ENCODE data around the gene PUS3. TPM values are rescaled to one million over a fixed set of nuclear protein-coding genes. Genes with fewer than 3 reads are reported as not detected.

The PUS3 gene
- total RNA-seq, 1 experiment from 2014 or later = 22.4 TPM

- no peak for DNase-seq
- Mint-ChIP-seq H3K4me1 (ENCODE audit: low read depth, unreplicated experiment) (peaks cover 15% of the 10 kb centered on the region), H3K27me3 (ENCODE audit: insufficient read depth, unreplicated experiment) (peaks cover 5% of the 10 kb centered on the region), H3K4me3 (ENCODE audit: unreplicated experiment) (peak overlapping the region; percentile 99), H3K27ac (ENCODE audit: unreplicated experiment) (peak overlapping the region; percentile 94), H3K9me3 (ENCODE audit: unreplicated experiment) (peaks cover 7% of the 10 kb centered on the region), H3K36me3 (ENCODE audit: insufficient read depth, unreplicated experiment) (peaks cover 17% of the 10 kb centered on the region)
- H3K4me3 ChIP-seq (ENCODE audit: low read depth, low read length) = peak overlapping the region; percentile 56
- TF ChIP-seq, protein P1, sequence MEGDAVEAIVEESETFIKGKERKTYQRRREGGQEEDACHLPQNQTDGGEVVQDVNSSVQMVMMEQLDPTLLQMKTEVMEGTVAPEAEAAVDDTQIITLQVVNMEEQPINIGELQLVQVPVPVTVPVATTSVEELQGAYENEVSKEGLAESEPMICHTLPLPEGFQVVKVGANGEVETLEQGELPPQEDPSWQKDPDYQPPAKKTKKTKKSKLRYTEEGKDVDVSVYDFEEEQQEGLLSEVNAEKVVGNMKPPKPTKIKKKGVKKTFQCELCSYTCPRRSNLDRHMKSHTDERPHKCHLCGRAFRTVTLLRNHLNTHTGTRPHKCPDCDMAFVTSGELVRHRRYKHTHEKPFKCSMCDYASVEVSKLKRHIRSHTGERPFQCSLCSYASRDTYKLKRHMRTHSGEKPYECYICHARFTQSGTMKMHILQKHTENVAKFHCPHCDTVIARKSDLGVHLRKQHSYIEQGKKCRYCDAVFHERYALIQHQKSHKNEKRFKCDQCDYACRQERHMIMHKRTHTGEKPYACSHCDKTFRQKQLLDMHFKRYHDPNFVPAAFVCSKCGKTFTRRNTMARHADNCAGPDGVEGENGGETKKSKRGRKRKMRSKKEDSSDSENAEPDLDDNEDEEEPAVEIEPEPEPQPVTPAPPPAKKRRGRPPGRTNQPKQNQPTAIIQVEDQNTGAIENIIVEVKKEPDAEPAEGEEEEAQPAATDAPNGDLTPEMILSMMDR (IDR thresholded peaks at IDR 0.05; ENCODE audit: insufficient read depth in 1 of 2, low read depth in 1 of 2, low read length in 1 of 2, severe bottlenecking in 1 of 2, unreplicated experiment in 1 of 2) = no peak
- CTCF ChIA-PET = interaction anchor here (0.5 to 1.1 kb wide), 4 partner anchors 10 to 1591 kb away, joined by 3 to 6 read pairs (median 4); partner anchors contain the start of gene HYLS1
- POLR2A ChIA-PET = interaction anchor here (0.9 to 1.3 kb wide), 3 partner anchors 15 to 310 kb away, joined by 5 to 8 read pairs (median 6); partner anchors contain the start of genes FAM118B, HYLS1 and RPUSD4
- TSS peak; percentile 76 for BruUV-seq (replicated peaks)
- peaks cover 5% of the 10 kb centered on the region; the same call in 1 of the 2 replicates for H3K4me1 ChIP-seq
- H3K9me3 ChIP-seq = 0 out of 2 replicates have a peak, but pooled peaks cover 2% of the 10 kb centered on the region
- intact Hi-C loops (cut with micrococcal nuclease; ENCODE audit: unreplicated experiment) = no loop called here
- no peaks in the 10 kb centered on the region for H3K27me3 ChIP-seq (replicated peaks; ENCODE audit: control insufficient read depth, insufficient read depth, low read length)
- no peaks in the 10 kb centered on the region for H3K36me3 ChIP-seq (ENCODE audit: control insufficient read depth, insufficient read depth, low read length)
These were observed 604 bp downstream of the PUS3 start for GRCh38 chr11:125902277-125902926.

- Histone ChIP-seq H3K27me3 (replicated peaks; ENCODE audit: control insufficient read depth, insufficient read depth, low read length) (no peaks in the 10 kb centered on the region), H3K4me1 (peaks cover 5% of the 10 kb centered on the region; the same call in 1 of the 2 replicates), H3K9me3 (0 out of 2 replicates have a peak, but pooled peaks cover 2% of the 10 kb centered on the region), H3K36me3 (ENCODE audit: control insufficient read depth, insufficient read depth, low read length) (no peaks in the 10 kb centered on the region), H3K4me3 (ENCODE audit: low read depth, low read length) (peak overlapping the region; percentile 56)
- peak overlapping the region; percentile 99 for H3K4me3 Mint-ChIP-seq (ENCODE audit: unreplicated experiment)
- ChIA-PET POLR2A (no interaction called here), CTCF (no interaction called here)
- H3K27me3 Mint-ChIP-seq (ENCODE audit: insufficient read depth, unreplicated experiment) = peaks cover 5% of the 10 kb centered on the region
- peaks cover 7% of the 10 kb centered on the region for H3K9me3 Mint-ChIP-seq (ENCODE audit: unreplicated experiment)
- TF ChIP-seq, protein P1 (IDR thresholded peaks at IDR 0.05; ENCODE audit: insufficient read depth in 1 of 2, low read depth in 1 of 2, low read length in 1 of 2, severe bottlenecking in 1 of 2, unreplicated experiment in 1 of 2) = no peak
- intact Hi-C loops (cut with micrococcal nuclease; ENCODE audit: unreplicated experiment) = no loop called here
- no peak overlapping the region for H3K27ac Mint-ChIP-seq (ENCODE audit: unreplicated experiment)
- no TSS peak for BruUV-seq (replicated peaks)
- peaks cover 15% of the 10 kb centered on the region for H3K4me1 Mint-ChIP-seq (ENCODE audit: low read depth, unreplicated experiment)
- H3K36me3 Mint-ChIP-seq (ENCODE audit: insufficient read depth, unreplicated experiment) = peaks cover 17% of the 10 kb centered on the region
- DNase-seq = no peak
These were observed 1.1 kb downstream of the PUS3 start for GRCh38 chr11:125901872-125902271.

GRCh38 chr11:125892994-125893393 lies 10.0 kb downstream of the PUS3 start:
- Mint-ChIP-seq H3K4me3 (ENCODE audit: unreplicated experiment) (no peak overlapping the region), H3K9me3 (ENCODE audit: unreplicated experiment) (no peaks in the 10 kb centered on the region), H3K27me3 (ENCODE audit: insufficient read depth, unreplicated experiment) (no peaks in the 10 kb centered on the region), H3K27ac (ENCODE audit: unreplicated experiment) (no peak overlapping the region), H3K4me1 (ENCODE audit: low read depth, unreplicated experiment) (peaks cover 8% of the 10 kb centered on the region), H3K36me3 (ENCODE audit: insufficient read depth, unreplicated experiment) (peaks cover 8% of the 10 kb centered on the region)
- CTCF ChIA-PET = interaction anchor here (0.8 kb wide), 1 partner anchor 17 kb away, joined by 3 read pairs; no protein-coding TSS in a partner anchor
- TF ChIP-seq, protein P1 (IDR thresholded peaks at IDR 0.05; ENCODE audit: insufficient read depth in 1 of 2, low read depth in 1 of 2, low read length in 1 of 2, severe bottlenecking in 1 of 2, unreplicated experiment in 1 of 2) = no peak
- intact Hi-C loops (cut with micrococcal nuclease; ENCODE audit: unreplicated experiment) = no loop called here
- POLR2A ChIA-PET = no interaction called here
- H3K4me3 ChIP-seq (ENCODE audit: low read depth, low read length) = no peak overlapping the region
- H3K4me1 ChIP-seq = 0 out of 2 replicates have a peak, but pooled peaks cover 6% of the 10 kb centered on the region
- no peaks in the 10 kb centered on the region for H3K27me3 ChIP-seq (replicated peaks; ENCODE audit: control insufficient read depth, insufficient read depth, low read length)
- H3K9me3 ChIP-seq = no peaks in the 10 kb centered on the region
- no peak for DNase-seq
- no peaks in the 10 kb centered on the region for H3K36me3 ChIP-seq (ENCODE audit: control insufficient read depth, insufficient read depth, low read length)
- BruUV-seq (replicated peaks) = no TSS peak

Measured in Caco-2 (cell line).